Activated CD4-positive, alpha-beta T cell treated with anti-CD3 and anti-CD28 coated beads for 4 hours (primary cell): ENCODE data around the gene RPS21.

Source experiments
- DNase-seq, 2 donors: peaks; one replicate each; pipeline ENCODE4 v3.0.0-alpha.2; 2020

RPS21 gene

DNA sequence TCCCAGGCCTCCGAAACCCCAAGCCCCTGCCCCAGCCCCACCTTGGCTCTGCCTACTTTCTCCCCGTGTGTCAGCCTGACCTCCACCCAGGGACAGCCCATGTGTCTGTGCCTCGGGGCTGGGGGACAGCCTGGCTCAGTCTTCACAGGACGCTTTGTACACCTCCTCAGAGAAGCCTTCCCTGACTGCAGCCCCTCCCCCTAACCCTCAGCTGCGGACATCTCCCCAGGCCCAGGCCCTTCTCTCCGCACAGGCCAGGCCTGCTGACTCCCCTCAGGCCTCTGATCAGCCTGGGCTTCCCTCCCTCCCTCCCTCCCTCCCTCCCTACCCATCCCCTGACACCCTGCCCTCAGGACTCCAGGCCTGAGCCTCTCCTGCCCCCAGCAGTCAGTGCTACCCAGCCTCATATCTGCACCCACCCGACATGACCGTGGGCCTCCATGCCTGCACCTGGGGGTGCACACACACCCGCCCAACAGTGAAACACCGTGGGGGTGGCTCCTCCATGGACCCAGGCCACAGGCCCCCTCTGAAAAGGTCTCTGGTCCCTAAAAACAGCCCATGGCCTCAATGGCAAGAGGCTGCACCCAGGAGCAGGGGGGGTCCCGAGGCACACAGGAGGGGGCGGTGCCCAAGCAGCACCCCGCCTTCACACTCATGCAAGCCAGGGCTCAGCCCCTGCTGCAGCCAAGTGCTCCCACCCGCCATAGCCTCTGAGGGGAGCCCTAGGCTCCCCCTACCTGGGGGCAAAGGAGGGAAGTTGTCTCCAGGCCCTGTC, 32.7 kb upstream of the RPS21 start:
- DNase-seq = no peak

DNA sequence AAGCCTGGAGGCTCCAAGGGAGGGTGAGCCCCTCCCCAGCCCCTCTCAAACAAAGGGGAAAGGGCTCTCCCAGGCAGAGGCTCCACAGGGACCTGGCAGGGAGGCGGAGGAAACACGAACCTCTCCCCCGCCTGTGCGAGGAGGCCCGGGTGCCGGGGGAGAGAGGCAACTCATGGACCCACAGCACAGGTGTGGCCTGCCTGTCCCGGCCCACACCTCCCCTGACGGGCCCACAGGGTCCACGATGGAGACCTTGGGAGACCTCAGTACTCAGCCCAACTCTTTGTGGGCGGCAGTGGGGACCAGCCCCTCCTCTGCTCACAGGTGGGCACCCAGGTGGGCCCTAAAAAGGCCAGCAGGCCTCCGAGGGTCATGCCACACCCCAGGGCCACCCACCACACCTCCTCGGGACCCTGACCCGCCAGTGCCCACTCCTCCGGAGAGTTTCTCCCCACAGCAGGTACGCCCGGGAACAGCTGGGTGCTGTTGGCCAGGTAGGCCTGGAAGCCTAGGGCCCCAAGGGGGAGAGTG, 32.0 kb upstream of the RPS21 start:
- no peak for DNase-seq

DNA sequence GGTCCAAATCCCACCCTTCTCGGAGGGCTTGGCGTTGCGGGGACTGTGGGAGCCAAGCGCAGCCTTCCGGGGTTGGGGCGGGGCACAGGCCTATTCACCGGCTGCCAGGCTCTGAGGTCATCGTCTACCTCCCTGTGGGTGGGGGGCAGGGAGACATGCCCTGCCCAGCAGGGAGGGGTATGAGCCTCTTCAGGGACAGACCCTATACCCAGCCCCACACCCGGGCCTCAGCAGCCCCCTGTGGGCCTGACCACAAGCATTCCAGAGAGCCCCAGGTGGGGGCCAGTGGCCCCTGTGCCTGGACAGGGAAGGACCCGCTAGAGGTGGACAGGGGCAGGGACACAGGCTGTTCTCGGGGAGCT, 31.4 kb upstream of the RPS21 start:
- DNase-seq = no peak

DNA sequence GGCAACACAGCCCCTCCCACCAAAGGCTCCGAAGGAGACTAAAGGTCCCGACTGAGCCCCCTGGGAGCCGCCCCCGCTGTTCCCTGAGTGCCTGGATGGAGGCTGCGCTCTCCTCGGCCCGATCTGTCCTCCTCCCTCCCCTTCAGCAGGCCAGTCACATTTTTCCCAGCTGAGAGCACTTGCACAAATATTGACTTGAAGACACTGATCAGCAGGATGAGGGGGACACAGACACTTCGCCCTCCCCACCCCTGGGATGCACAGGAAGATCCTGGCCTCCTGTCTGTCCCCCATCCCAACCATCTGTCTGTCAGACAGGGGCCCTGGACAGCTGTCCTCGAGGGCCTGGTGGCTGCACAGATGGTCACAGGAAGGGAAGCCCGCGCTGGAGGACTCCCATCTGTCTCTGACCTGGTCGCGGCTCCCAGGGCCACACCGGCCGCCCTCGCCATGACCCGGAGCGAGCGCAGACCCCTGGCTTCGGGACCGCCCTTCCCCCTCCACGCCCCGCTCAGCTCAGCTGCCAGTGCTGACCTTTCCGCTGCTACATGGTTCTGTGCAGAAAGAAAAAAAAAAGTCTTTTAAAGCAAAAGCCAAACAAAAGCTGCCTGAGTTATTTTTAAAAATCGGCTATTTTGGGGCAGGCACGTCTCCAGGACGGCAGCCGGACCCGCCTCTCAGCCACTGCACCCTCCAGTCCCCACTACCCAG, 30.9 kb upstream of the RPS21 start:
- no peak for DNase-seq

DNA sequence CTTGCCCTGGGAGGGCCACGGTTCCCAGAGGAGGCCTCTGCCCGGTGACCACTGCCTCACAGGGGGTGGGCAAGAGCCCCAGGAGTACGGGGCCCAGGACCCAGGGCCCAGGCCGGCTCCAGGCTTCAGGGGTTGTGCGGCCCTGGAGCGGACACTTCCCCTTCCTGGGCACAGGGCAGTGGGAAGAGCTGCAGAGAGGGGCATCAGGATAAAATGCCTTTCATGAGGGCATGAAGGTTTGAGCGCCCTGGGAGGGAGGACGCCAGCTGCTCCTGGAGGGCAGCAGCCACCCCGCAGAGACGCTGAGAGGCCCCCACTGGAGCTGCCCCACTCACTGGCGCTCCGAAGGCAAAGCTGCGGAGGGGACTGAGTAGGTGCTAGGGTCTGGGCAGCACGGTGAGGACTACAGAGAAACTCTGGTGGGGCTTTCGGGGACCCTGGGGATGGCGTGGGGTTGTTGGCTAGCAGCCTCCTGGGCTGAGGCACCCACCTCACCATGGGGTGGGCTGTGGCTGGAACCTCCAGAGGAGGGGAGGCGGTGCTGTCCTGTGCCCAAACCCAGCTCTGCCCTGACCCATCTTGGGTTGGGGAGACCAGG, 30.2 kb upstream of the RPS21 start:
- DNase-seq = no peak

DNA sequence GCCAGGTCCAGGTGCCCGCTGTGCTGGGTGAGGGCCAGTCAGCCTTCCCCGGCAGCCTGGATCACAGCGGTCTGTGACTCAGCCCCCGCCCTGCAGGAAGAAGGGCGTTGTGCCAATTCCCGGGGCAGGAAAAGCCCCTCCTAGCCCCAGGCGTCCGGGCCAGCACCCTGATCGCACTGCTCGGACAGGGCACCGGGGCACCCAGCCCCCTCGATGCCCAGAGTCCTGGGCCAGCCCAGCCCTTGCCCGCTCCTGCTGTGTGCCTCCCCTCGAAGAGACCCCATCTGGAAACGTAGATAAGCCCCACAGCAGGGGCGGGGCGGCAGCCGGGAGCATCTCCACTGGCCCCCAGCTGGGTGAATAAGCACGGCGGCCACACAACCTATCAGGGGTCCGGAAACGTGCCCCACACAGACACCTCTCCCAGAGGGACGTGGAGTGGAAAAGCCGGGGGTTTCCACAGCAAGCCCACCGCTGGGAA, 29.7 kb upstream of the RPS21 start:
- no peak for DNase-seq

DNA sequence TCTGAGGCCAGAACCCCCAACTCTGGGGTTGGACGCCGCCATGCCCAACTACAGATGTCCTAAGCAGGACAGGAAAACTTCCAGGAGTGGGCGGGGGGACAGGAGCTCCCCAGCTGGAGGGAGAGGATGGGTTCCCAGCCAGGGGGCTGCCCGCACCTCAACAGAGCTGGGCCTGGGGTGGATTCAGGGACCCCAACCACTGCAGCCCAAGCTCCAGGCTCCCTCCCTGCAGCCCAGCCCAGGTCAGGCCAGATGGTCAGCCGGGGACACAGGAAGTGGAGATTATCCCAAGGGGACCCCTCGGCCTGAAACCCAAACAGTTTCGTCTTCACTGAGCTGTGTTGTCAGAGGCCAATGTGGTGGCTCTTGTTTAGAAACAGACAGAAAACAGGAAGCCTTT, 29.2 kb upstream of the RPS21 start:
- no peak for DNase-seq

DNA sequence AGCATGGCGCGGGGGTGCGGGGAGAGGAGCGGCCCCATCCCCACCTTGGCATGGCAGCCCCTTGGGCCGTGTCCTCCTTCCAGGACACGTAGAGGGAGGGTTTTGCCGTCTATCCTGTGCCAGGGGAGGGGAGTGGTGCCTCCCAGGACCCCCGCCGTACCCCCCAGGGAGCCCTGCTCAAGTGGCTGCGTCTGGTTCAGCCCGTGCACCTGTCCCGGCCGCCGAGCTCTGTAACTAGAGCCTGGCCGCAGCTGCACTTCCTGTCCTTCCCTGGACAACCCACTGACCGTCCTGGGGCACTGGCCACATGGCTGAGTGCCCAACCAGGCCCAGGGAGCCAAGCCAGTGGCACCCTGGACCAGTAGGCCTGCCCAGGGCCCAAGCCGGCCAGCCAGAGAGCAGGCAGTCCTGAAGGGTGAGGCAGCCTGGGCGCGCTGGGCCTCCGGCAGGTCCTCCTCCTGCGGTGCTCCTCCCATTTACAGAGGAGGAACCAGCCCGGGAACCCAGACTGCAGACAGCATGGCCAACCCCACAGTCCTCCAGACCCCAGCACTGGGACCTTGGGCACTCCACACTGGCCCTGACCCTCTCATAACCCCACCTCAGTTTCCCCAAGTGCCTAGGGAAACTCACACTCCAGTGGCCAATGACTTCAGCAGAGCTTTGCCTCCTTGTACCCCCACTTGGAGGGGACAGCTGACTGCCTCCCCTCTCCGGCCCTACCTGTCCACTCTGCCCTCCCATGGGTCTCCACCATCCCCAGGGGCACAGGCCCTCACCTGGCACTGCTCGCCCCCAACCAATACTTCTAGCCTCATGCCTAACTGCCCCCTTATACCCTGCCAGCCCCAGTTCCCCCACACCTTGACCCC, 28.5 kb upstream of the RPS21 start:
- no peak for DNase-seq

DNA sequence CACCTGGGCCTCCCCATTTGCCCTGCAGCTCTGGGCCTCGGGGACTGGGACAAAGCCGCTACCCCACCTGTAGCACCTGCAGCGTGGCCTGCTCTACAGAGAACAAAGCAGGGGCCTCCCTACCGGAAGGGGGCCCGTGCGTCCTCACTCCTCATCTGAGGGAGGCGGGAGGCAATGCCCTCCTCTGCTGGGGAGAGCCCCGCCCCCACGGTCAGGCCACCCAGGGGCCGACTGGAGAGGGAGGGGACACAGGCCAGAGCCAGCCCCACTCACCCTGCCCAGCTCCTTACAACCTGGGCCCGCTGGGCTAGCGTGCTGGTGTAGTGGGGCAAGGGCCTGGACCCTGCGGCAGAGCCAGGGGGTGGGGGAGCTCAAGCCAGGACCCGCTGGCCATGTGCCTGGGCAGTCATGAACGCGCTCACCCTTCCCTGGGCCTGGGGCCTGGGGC, 27.8 kb upstream of the RPS21 start:
- DNase-seq = no peak

DNA sequence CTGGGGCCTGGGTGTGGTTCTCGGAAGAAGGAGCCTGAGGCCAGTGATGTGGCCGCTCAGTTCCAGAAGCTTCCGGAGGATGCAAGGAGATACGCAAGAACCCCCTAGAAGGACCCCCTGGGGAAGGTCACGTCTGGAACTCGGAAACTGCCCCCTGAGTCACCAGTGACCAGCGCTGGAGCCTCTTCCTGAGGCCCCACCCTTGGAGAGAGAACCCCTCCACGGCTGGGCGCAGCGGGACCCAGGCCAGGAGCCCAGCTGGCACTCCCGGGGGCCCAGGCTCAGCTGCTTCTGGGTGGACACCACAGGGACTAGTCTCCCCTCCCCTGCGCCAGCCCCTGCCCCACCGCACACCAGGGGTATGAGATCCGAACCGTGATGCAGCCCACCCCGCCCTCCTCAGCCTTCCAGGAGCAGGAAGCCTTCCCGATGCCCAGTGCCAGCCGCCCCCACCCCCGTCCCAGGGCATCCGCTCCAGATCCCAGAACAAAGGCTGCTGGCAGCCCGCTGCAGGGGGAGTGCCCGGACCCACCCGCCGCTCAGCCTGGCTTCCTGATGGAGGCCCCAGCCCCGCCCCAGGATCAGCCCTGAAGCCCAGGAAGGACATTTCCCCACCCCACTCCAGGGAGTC, 27.3 kb upstream of the RPS21 start:
- DNase-seq = no peak

DNA sequence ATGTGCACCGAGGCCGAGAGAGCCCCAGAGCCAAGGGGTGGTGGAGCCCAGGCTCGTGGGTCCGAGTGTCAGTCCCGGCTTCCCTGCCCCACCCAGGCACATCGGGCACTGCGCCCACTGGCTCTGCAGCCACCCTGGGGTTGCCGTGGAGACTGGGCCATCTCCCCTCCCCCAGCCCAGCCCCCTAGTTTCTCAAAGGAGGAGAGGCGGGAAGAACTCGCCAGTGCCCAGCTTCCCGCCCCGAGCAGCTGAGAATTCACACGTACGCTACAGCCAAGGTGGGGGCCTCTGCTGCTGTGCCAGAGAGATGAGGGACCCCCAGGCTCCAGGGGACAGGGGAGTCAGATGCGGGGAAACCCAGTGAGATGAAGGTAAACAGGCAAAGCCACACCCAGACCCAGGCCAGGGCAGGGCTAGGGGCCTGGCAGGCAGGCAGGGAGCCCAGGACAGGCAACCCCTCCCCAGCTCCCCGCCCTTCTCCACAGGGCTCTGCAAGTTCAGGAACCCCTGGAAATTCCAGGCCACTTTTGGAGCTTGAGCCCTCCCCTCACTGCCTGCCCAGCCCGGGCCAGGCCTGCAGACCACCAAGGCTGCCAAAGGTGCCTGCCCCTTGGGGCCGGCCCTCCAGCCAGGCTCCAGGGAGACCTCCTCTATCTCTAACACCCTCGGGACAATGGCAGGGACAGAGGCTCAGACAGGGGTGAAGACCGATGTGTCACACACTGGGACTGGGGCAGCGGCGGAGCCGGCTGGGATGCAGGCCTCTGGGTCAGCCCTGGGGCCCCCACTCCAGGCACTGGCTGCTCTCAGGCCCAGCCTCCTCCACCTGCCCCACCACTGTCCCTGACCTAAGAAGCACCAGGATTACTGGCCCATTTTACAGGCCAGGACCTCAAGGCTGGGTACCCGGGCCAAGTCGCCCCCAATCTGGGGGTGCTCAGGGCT, 25.8 kb upstream of the RPS21 start:
- no peak for DNase-seq

DNA sequence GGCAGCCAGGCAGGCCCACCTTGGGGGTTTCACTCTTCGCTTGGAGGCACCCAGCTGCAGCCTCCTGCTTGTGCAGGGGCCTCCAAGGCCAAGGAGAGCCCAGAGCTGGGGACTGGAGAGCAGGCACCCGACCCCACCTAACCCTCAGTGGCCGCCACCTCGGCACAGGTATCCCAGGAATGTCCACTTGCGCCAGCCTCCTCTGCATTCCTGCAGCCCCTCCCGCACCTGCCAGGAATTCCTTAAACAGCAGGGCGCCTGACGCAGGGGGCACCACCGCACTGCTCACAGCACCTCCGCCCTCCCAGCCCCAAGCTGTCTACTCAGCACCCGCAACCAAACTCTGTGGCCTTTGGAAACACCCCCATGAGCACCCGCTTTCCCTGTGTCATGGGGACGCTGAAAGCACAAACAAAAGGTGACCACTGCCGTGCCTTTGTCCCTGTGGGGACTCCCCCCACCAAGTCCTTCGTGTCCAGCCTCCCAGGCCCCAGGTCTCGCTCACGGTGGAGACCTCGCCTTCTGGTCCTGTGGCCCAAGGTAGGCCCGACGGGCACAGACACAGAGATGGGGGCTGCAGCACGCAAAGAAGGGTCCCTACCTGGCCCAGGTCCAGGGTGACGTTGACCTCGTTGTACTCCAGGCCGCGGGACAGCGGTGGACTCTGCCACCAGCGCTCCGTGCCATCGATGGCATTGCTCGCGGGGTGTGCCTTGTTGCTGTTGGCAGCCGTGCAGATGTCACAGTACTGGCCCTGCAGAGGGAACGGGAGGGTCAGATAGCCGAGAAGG, 24.9 kb upstream of the RPS21 start:
- DNase-seq = no peak

DNA sequence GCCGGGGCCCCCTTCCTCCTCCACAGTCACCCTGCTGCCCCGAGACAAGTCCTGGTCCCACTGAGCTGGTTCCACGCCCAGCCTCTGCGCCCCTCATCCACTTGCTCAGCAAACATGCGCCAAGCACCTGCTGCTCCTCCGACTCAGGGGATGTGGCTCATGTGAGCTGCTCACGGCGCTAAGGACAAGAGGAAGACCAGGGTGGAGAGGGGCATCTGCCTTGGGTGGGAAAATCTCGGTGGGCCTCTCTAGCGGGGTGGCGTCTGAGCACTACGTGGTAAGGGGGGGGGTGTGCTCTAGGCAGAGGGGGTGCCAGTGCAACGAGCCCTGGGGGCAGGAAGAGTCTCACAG, 24.3 kb upstream of the RPS21 start:
- DNase-seq = no peak

DNA sequence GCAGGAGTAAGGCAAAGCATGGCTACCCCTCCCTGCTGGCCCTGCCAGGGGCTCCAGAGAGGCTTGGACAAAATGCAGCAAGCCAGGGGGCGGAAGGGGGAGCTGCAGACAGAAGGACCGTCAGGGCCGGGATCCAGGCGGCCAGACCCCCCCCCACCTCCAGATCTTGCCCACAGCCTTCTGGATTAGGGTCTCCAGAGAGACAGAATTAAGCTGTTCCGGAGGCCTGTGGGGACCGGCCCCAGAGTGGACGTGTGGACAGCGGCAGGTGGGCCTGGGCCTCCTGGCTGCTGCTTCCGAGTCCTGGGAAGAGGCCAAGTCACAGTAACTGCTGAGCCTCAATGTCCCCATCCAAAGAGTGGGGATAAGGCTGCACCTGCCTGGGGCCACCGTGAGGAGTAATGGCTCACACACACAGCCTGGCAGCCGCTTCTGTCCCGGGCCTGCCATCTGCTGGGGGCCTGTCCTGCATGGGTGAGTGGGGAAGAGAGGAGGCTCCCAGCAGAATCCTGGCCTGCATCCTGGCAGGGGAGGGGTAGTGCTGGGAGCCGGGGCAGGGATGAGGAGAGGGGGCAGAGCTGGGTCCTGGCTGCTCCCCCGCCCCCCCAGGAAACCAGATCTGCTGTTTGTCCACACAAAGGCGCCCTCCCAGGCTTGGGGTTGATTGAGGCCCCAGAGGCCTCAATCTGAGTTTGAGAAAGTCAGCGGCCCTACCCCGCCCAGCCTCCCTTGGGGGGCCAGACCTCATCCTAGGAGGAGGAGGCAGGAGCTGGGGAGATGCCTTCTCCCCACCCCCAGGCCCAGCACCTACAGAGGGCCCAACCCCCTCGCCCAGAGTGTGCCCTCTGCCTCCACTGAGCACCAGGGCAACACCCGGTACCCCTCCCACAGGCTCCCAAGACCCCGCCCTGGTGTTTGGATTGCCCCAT, 23.6 kb upstream of the RPS21 start:
- no peak for DNase-seq

DNA sequence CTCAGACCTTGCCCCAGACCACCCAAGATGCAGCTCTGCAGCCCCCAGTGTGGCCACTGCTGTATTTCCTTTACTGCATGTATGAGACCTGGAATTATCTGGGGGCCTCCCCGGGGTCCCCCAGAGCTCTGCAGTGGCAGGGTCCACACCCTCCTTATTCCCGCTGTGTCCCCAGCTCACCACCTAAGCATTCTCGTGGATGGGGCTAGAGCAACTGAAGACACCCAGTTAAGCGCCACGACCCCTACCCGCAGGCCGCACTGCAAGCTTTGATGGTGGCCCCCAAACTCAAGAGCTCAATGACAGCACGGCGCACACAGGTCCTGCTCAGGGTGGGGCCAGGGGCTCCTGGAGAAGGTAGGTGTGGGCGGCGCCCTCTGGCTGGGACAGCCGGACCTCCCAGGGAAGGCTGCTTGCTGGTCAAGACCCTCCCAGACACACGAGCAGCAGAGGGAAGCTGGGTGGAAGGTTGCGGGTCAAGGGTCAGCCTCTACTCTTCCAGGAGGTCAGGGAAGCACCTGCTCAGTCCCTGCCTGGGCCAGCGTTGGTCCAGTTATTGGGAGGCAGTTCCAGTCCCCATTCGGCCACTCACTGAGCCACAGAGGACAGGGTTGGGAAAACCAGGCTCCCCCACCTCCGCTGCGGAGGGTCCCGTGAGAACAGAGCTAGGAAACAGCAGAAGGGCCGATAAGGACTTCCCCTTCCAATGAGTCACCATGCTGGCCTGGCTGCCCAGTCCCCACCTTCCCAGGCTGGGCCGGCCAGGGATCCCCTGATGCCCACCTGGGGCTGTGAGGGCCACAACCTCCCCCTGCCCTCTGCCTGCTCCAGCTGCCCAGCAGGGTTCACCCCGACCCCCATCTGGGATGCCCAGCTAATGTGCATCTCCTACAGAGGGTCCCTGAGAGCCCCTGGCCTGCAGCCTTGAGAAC, 22.7 kb upstream of the RPS21 start:
- DNase-seq = no peak

DNA sequence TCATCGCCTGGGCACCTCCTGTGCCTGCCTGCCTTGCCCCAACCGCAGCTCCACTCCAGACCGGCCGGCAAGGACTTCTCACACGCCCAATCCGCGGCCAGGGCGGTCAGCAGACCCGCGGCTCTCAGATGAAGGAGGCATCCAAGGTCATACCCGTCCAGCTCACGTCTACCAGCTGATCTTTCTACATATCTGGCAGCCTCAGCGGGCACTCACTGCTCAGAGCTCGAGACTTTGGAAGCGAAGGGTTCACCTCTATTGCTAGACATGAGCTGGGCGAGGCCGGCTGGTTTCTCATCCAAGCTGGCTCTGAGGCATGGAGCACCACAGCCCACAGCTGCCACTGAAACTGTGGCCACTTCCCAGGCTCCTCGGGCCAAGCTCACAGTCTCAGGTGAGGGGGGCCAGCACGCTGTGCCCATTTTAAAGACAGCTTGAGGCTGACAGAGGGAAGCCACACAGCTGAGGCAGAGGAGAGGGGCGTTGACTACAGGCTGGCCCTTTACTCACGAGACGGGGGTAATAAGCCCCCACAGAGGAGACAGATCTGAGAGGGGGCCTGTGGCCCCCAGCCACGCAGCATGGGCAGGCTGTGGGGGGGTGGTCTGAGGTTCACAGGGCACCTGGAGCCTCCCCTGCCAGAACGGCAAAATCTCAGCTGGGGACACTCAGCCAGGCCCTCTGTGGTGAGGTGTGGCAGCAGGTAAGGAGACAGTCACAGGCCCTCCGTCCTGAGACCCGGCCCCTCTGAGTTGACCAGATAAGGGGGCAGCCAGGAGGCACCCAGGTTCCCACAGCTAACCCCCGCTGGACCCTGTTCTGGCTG, 21.8 kb upstream of the RPS21 start:
- DNase-seq = no peak

DNA sequence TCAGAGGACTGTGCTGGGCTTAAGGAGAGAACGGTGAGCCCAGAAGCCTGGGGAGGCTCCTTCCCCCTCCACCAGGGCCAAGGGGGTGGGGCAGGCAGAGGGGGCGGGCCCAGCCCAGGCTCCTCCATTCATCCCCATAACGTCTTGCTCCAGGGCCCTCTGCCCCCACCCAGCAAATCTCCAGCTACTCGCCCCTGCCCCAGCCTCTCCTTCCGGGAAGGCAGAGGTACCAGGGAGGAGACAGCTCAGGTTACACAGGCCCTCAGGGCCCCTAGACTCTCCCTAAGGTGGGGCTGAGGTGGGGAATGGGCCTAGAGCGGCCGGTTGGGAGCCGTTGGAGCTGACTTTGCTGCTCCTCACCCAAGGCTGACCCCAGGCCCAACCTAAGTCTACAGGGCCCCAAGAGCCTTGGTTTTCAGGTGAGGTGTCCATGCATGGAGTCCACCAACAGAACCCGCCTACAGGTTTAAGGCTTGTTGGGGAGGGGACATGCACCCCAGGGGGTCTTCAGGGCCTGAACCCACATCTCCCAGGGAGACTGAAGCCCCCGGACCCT, 21.0 kb upstream of the RPS21 start:
- DNase-seq = no peak
